Measurements from ENCODE around the gene PYCARD.

DNA sequence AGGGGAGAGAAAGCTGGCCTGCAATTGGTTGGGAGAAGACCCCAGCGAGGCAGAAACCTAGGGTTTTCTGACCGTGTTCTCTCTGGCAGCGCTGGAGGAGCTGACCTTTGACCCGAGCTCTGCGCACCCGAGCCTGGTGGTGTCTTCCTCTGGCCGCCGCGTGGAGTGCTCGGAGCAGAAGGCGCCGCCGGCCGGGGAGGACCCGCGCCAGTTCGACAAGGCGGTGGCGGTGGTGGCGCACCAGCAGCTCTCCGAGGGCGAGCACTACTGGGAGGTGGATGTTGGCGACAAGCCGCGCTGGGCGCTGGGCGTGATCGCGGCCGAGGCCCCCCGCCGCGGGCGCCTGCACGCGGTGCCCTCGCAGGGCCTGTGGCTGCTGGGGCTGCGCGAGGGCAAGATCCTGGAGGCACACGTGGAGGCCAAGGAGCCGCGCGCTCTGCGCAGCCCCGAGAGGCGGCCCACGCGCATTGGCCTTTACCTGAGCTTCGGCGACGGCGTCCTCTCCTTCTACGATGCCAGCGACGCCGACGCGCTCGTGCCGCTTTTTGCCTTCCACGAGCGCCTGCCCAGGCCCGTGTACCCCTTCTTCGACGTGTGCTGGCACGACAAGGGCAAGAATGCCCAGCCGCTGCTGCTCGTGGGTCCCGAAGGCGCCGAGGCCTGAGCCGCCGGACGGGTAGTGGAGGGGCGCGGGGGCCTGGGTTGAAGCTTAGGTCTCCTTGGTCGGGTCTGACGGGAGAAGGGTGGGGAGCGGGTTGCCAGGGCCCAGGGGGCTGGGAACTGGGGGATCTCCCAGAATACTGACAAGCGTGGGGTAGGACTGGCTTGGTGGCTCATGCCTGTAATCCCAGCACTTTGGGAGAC is 21.8 kb upstream of the PYCARD start:
- no peak for TF ChIP-seq ISL1 (CRISPR knock-in tag; IDR thresholded peaks at IDR 0.05)
- TF ChIP-seq, protein P1, sequence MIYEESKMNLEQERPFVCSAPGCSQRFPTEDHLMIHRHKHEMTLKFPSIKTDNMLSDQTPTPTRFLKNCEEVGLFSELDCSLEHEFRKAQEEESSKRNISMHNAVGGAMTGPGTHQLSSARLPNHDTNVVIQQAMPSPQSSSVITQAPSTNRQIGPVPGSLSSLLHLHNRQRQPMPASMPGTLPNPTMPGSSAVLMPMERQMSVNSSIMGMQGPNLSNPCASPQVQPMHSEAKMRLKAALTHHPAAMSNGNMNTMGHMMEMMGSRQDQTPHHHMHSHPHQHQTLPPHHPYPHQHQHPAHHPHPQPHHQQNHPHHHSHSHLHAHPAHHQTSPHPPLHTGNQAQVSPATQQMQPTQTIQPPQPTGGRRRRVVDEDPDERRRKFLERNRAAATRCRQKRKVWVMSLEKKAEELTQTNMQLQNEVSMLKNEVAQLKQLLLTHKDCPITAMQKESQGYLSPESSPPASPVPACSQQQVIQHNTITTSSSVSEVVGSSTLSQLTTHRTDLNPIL (CRISPR knock-in tag; IDR thresholded peaks at IDR 0.05; ENCODE audit: low read depth): no peak
- TF ChIP-seq, protein P2, sequence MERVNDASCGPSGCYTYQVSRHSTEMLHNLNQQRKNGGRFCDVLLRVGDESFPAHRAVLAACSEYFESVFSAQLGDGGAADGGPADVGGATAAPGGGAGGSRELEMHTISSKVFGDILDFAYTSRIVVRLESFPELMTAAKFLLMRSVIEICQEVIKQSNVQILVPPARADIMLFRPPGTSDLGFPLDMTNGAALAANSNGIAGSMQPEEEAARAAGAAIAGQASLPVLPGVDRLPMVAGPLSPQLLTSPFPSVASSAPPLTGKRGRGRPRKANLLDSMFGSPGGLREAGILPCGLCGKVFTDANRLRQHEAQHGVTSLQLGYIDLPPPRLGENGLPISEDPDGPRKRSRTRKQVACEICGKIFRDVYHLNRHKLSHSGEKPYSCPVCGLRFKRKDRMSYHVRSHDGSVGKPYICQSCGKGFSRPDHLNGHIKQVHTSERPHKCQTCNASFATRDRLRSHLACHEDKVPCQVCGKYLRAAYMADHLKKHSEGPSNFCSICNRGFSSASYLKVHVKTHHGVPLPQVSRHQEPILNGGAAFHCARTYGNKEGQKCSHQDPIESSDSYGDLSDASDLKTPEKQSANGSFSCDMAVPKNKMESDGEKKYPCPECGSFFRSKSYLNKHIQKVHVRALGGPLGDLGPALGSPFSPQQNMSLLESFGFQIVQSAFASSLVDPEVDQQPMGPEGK (CRISPR knock-in tag; IDR thresholded peaks at IDR 0.05; ENCODE audit: borderline replicate concordance): no peak
